ENCODE data around the gene METTL3.

The METTL3 gene

GRCh38 chr14:21535545-21536417, 24.6 kb upstream of the METTL3 start:
- H3K4me3 ChIP-seq (ENCODE audit: control insufficient read depth, low read depth, low read length), result no peak overlapping the region
- DNase-seq (ENCODE audit: low read depth), result no peak

DNA sequence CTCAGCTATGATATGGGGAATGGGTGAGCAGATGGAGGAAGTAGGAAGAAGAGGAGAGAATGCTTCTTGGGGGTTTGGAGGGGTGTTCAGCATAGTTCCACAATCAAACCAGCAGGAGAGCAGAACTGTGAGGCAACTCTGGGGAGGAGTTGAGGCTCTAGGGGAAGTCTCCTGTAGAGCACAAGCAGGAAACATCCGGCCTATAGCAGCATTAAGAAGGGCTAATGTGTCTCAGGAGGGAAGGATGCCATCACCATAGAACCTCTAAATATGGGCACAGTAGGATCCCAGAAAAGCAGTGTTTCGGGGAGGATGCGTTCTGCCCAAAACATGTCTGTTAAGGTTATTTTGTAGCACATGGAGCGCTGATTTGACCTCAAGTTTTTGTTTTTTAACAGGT, 23.4 kb upstream of the METTL3 start:
- TF ChIP-seq, protein P1, sequence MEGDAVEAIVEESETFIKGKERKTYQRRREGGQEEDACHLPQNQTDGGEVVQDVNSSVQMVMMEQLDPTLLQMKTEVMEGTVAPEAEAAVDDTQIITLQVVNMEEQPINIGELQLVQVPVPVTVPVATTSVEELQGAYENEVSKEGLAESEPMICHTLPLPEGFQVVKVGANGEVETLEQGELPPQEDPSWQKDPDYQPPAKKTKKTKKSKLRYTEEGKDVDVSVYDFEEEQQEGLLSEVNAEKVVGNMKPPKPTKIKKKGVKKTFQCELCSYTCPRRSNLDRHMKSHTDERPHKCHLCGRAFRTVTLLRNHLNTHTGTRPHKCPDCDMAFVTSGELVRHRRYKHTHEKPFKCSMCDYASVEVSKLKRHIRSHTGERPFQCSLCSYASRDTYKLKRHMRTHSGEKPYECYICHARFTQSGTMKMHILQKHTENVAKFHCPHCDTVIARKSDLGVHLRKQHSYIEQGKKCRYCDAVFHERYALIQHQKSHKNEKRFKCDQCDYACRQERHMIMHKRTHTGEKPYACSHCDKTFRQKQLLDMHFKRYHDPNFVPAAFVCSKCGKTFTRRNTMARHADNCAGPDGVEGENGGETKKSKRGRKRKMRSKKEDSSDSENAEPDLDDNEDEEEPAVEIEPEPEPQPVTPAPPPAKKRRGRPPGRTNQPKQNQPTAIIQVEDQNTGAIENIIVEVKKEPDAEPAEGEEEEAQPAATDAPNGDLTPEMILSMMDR (conservative IDR thresholded peaks at IDR 0.05; ENCODE audit: control insufficient read depth, insufficient read depth, low read depth, low read length), result no peak
- no peak for DNase-seq (ENCODE audit: low read depth)
- no peak overlapping the region for H3K4me3 ChIP-seq (ENCODE audit: control insufficient read depth, low read depth, low read length)

More at GRCh38 chr14:21535545-21536417, 24.6 kb upstream of the METTL3 start:
- TF ChIP-seq, protein P1 (conservative IDR thresholded peaks at IDR 0.05; ENCODE audit: control insufficient read depth, insufficient read depth, low read depth, low read length), result no peak

DNA sequence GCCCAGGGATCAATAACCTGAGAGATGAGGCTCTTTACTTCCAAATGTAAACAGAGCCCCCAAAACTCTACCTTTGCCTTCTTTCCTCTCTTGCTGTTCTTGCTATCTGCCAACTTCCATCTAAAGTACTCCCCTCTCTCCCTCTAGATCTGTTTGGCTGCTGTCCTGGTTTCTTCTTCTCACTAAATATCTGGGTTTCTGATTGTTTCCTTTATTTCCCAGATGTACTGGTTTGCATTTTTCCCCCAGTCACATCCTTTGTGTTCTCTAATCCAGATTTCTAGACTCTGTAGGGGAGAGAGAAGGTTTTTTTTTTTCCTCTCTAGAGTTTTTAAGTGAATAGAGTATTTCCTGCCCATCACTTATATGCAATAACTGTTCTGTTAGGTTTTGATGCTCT, 22.2 kb upstream of the METTL3 start:
- H3K4me3 ChIP-seq (ENCODE audit: control insufficient read depth, low read depth, low read length), result no peak overlapping the region
- no peak for DNase-seq (ENCODE audit: low read depth)
- TF ChIP-seq, protein P1 (conservative IDR thresholded peaks at IDR 0.05; ENCODE audit: control insufficient read depth, insufficient read depth, low read depth, low read length), result no peak

DNA sequence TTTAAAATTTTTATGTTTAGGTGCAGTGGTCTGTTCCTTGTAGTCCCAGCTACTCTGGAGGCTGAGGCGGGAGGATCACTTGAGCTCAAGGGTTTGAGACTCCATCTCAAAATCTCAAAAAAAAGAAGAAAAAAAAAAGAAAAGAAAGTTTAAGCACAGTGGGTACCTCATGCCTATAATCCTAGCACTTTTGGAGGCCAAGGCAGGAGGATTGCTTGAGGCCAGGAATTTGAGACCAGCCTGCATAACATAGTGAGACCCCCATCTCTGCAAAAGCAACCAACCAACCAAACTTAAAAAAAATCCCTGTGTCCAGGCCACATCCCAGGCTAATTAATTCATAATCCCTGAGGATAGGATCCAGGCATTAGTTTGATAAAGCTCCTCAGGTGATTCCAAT, 18.4 kb upstream of the METTL3 start:
- no peak for DNase-seq (ENCODE audit: low read depth)
- TF ChIP-seq, protein P1 (conservative IDR thresholded peaks at IDR 0.05; ENCODE audit: control insufficient read depth, insufficient read depth, low read depth, low read length), result no peak

DNA sequence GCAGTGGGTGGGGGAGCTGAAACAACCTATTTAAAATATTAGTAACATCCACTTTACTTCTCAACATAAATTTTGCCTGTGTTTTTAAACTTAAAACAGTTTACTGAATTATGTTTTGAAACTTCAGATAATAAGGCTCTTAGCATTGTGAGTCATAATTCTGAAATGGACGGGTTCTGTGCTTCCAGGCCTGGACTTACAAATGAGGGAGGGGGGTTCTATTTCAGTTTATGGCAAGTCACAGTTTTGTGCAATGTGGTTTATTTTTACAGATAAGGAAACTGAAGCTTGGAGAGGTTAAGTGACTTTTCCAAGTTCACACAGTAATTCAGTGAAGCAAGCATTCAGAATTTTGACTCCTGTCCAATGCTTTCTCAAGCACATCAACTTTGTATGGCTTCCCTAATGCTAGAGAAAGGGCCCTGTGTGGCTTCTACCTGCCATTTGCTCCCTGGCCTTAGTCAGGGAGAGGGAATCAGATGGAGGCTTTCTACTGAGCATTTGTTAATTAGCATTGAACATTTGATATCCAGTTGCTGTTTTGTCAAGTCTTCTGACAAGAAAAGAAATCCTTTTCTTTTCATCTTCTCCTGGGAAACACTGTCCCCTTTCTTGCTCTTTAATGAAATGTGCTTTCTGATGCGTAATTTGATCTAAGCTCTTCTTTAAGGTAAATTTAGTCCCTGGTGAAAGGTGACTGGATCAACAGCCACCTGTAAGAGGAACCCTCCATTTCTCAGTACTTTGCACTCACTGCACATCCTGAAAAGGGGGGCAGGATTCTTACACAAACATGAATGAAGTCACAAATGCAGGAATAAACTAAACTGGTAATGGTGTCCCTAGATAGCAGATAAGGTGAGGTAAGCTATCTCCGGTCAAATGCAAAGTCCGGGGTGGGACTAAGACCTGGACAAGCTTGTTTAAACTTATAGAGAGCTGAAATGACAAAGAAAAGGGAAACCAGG, 17.5 kb upstream of the METTL3 start:
- no peak for DNase-seq (ENCODE audit: low read depth)
- H3K4me3 ChIP-seq (ENCODE audit: control insufficient read depth, low read depth, low read length), result no peak overlapping the region
- TF ChIP-seq, protein P1 (conservative IDR thresholded peaks at IDR 0.05; ENCODE audit: control insufficient read depth, insufficient read depth, low read depth, low read length), result no peak

More for the DNA sequence above, 18.4 kb upstream of the METTL3 start:
- H3K4me3 ChIP-seq (ENCODE audit: control insufficient read depth, low read depth, low read length), result no peak overlapping the region

DNA sequence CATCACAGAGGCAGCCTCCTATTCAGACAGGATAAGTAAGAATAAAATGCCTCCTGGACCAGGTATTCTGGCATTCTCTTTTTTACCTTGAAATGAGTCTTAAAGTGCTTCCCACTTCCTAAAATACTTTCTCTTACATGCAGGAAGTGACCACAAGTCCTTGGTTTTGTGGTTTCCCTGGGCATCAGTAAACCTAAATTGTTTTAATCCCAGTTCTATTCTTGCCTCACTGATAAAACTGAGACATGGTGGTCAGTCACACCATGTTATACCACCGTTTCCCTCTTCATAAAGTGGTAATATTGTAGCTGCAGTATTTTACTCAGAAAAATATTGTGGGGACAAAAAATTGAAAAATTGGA, 16.2 kb upstream of the METTL3 start:
- no peak overlapping the region for H3K4me3 ChIP-seq (ENCODE audit: control insufficient read depth, low read depth, low read length)
- DNase-seq (ENCODE audit: low read depth), result no peak
- TF ChIP-seq, protein P1 (conservative IDR thresholded peaks at IDR 0.05; ENCODE audit: control insufficient read depth, insufficient read depth, low read depth, low read length), result no peak
